CD8-positive, alpha-beta memory T cell (primary cell): ENCODE results near the gene PAPOLG. TPM values are rescaled to one million over a fixed set of nuclear protein-coding genes. Genes with fewer than 3 reads are reported as not detected.

Source experiments
- CTCF ChIA-PET: fragments of 350-600 bp; sonication (Branson Sonifier 250); formaldehyde crosslinking; loops from one replicate; lab custom pipeline; 2021; ENCODE audit warnings: antibody characterized with exemption; lab: Charles Lee
- POLR2A ChIA-PET: fragments of 350-600 bp; sonication (Branson Sonifier 250); formaldehyde crosslinking; loops from one replicate; lab custom pipeline; 2021; ENCODE audit warnings: antibody characterized with exemption; lab: Charles Lee
- DNase-seq, 5 donors: peaks; one replicate each; pipeline versions ENCODE4 v3.0.0 to v3.0.0-alpha.2; 2020 to 2022; ENCODE audit warnings: mixed read lengths in 1 of 5
- H3K27ac ChIP-seq: one replicate; pipeline ENCODE4 v1.7.0; 2013; ENCODE audit warnings: low read depth, mild to moderate bottlenecking, low read length, moderate library complexity
- H3K27me3 ChIP-seq: 2 replicates; pipeline ENCODE4 v1.7.0; 2013; ENCODE audit warnings: low read length, mild to moderate bottlenecking; ENCODE audit not compliant: insufficient read depth, poor library complexity, severe bottlenecking
- H3K36me3 ChIP-seq: 2 replicates; pipeline ENCODE4 v1.7.0; 2013; ENCODE audit warnings: mild to moderate bottlenecking, low read length, moderate library complexity; ENCODE audit not compliant: insufficient read depth
- H3K4me1 ChIP-seq: 2 replicates; pipeline ENCODE4 v1.7.0; 2013; ENCODE audit warnings: mild to moderate bottlenecking, low read length, moderate library complexity; ENCODE audit not compliant: insufficient read depth
- H3K4me3 ChIP-seq: 2 replicates; pipeline ENCODE4 v1.7.0; 2013; ENCODE audit warnings: mild to moderate bottlenecking, low read length
- H3K9me3 ChIP-seq: 2 replicates; pipeline ENCODE4 v1.7.0; 2013; ENCODE audit warnings: mild to moderate bottlenecking, low read length
- H3K27ac Mint-ChIP-seq, 8 donors: one replicate each; pipeline ENCODE4 v1.8.0; 2020 to 2021; ENCODE audit warnings: mixed read lengths in 8 of 8, mild to moderate bottlenecking in 6 of 8, inconsistent platforms in 3 of 8, moderate library complexity in 3 of 8
- H3K27me3 Mint-ChIP-seq, 2 donors: one replicate each; pipeline ENCODE4 v1.8.0; 2020 to 2021; ENCODE audit warnings: mixed read lengths in 2 of 2, mild to moderate bottlenecking in 1 of 2, moderate library complexity in 1 of 2
- H3K36me3 Mint-ChIP-seq, 3 donors: one replicate each; pipeline ENCODE4 v1.8.0; 2020 to 2021; ENCODE audit warnings: mixed read lengths in 3 of 3, inconsistent platforms in 1 of 3, mild to moderate bottlenecking in 1 of 3
- H3K4me1 Mint-ChIP-seq, 3 donors: one replicate each; pipeline ENCODE4 v1.8.0; 2020 to 2021; ENCODE audit warnings: mixed read lengths in 3 of 3, inconsistent platforms in 1 of 3, mild to moderate bottlenecking in 1 of 3
- H3K4me3 Mint-ChIP-seq, 7 donors: one replicate each; pipeline ENCODE4 v1.8.0; 2020 to 2021; ENCODE audit warnings: mixed read lengths in 7 of 7, mild to moderate bottlenecking in 6 of 7, moderate library complexity in 4 of 7, inconsistent platforms in 2 of 7
- H3K9me3 Mint-ChIP-seq, 5 donors: one replicate each; pipeline ENCODE4 v1.8.0; 2020 to 2022; ENCODE audit warnings: mixed read lengths in 5 of 5, mild to moderate bottlenecking in 3 of 5, moderate library complexity in 2 of 5, inconsistent platforms in 1 of 5
- polyA plus RNA-seq: library from polyadenylated mRNA; unstranded; fragments of 300-500 nt; fragmentation: Illumina TruSeq; gene quantifications from one replicate; pipeline ENCODE4 v1.2.3, GENCODE V29; 2021
- total RNA-seq, 2 experiments: library from RNA; stranded (reverse); gene quantifications; one replicate each; pipeline ENCODE4 v1.2.3, GENCODE V29; 2021

PAPOLG gene
- total and polyA plus RNA-seq, 3 experiments from 2014 or later: 15.0 to 18.9 (median 16.8) TPM

GRCh38 chr2:60725466-60725865 is 30.6 kb upstream of the PAPOLG start:
- Histone ChIP-seq H3K9me3 (no peaks in the 10 kb centered on the region), H3K4me1 (no peaks in the 10 kb centered on the region), H3K27ac (no peak overlapping the region), H3K36me3 (no peaks in the 10 kb centered on the region), H3K27me3 (no peaks in the 10 kb centered on the region), H3K4me3 (no peak overlapping the region)
- ChIA-PET POLR2A (no interaction called here), CTCF (no interaction called here)
- Mint-ChIP-seq H3K27ac (no peak overlapping the region), H3K4me3 (no peak overlapping the region), H3K36me3 (peaks cover 0 to 2% (median 0%) of the 10 kb centered on the region in 3 donors), H3K9me3 (no peaks in the 10 kb centered on the region), H3K4me1 (no peaks in the 10 kb centered on the region), H3K27me3 (peaks cover 0 to 3% of the 10 kb centered on the region in 2 donors)
- DNase-seq: no peak

GRCh38 chr2:60728855-60729254 is 27.2 kb upstream of the PAPOLG start:
- H3K4me3 ChIP-seq: no peak overlapping the region
- H3K4me1 ChIP-seq: no peaks in the 10 kb centered on the region
- H3K4me3 Mint-ChIP-seq: no peak overlapping the region
- no peak for DNase-seq
- no peak overlapping the region for H3K27ac Mint-ChIP-seq
- peaks cover 2 to 10% of the 10 kb centered on the region in 2 donors for H3K27me3 Mint-ChIP-seq
- ChIA-PET POLR2A (no interaction called here), CTCF (no interaction called here)
- H3K27me3 ChIP-seq: no peaks in the 10 kb centered on the region
- H3K27ac ChIP-seq: no peak overlapping the region
- no peaks in the 10 kb centered on the region for H3K9me3 ChIP-seq
- no peaks in the 10 kb centered on the region for H3K36me3 ChIP-seq
- peaks cover 0 to 3% (median 0%) of the 10 kb centered on the region in 3 donors for H3K36me3 Mint-ChIP-seq
- H3K9me3 Mint-ChIP-seq: no peaks in the 10 kb centered on the region
- H3K4me1 Mint-ChIP-seq: no peaks in the 10 kb centered on the region

- Histone ChIP-seq H3K4me1 (no peaks in the 10 kb centered on the region), H3K36me3 (no peaks in the 10 kb centered on the region), H3K9me3 (no peaks in the 10 kb centered on the region), H3K27me3 (peaks cover 7% of the 10 kb centered on the region), H3K27ac (no peak overlapping the region), H3K4me3 (peak overlapping the region; percentile 2)
- H3K4me3 Mint-ChIP-seq: peak overlapping the region; percentile 74 to 94 (median 90)
- CTCF ChIA-PET: interaction anchor here (0.7 kb wide), 1 partner anchor 20 kb away, joined by 3 read pairs; no protein-coding TSS in a partner anchor
- H3K36me3 Mint-ChIP-seq: peaks cover 0 to 2% (median 0%) of the 10 kb centered on the region in 3 donors
- DNase-seq: peak in 3 of 5 donors; percentile 33 to 57 (median 55)
- peaks cover 6 to 36% of the 10 kb centered on the region in 2 donors for H3K27me3 Mint-ChIP-seq
- POLR2A ChIA-PET: interaction anchor here (1.3 kb wide), 1 partner anchor 20 kb away, joined by 5 read pairs; the partner anchor contains the start of gene PAPOLG
- H3K9me3 Mint-ChIP-seq: peaks cover 0 to 3% (median 0%) of the 10 kb centered on the region in 5 donors
- peak overlapping the region in 3 of 8 donors; percentile 26 to 97 (median 67) for H3K27ac Mint-ChIP-seq
- H3K4me1 Mint-ChIP-seq: peaks cover 7 to 12% (median 8%) of the 10 kb centered on the region in 3 donors
These were observed 20.4 kb upstream of the PAPOLG start for GRCh38 chr2:60735496-60736250.

GRCh38 chr2:60738679-60739078 is 17.4 kb upstream of the PAPOLG start:
- Histone ChIP-seq H3K4me3 (no peak overlapping the region), H3K36me3 (no peaks in the 10 kb centered on the region), H3K27me3 (peaks cover 7% of the 10 kb centered on the region), H3K27ac (no peak overlapping the region), H3K9me3 (no peaks in the 10 kb centered on the region), H3K4me1 (no peaks in the 10 kb centered on the region)
- Mint-ChIP-seq H3K27me3 (peaks cover 4 to 28% of the 10 kb centered on the region in 2 donors), H3K27ac (no peak overlapping the region), H3K9me3 (peaks cover 0 to 3% (median 0%) of the 10 kb centered on the region in 5 donors), H3K4me3 (peak overlapping the region in 1 of 7 donors; percentile 3), H3K4me1 (peaks cover 7 to 16% (median 8%) of the 10 kb centered on the region in 3 donors), H3K36me3 (no peaks in the 10 kb centered on the region)
- no peak for DNase-seq
- CTCF ChIA-PET: interaction anchor here (1.4 kb wide), 1 partner anchor 31 kb away, joined by 3 read pairs; no protein-coding TSS in a partner anchor
- POLR2A ChIA-PET: no interaction called here

GRCh38 chr2:60739156-60739555 is 16.9 kb upstream of the PAPOLG start:
- Mint-ChIP-seq H3K4me1 (peaks cover 7 to 16% (median 8%) of the 10 kb centered on the region in 3 donors), H3K9me3 (peaks cover 0 to 3% (median 0%) of the 10 kb centered on the region in 5 donors), H3K4me3 (peak overlapping the region in 1 of 7 donors; percentile 12), H3K36me3 (no peaks in the 10 kb centered on the region), H3K27me3 (peaks cover 4 to 28% of the 10 kb centered on the region in 2 donors), H3K27ac (no peak overlapping the region)
- H3K36me3 ChIP-seq: no peaks in the 10 kb centered on the region
- no peak overlapping the region for H3K27ac ChIP-seq
- no peak for DNase-seq
- H3K9me3 ChIP-seq: no peaks in the 10 kb centered on the region
- no peak overlapping the region for H3K4me3 ChIP-seq
- H3K4me1 ChIP-seq: no peaks in the 10 kb centered on the region
- peaks cover 7% of the 10 kb centered on the region for H3K27me3 ChIP-seq
- ChIA-PET CTCF (interaction anchor here (1.4 kb wide), 1 partner anchor 32 kb away, joined by 3 read pairs; no protein-coding TSS in a partner anchor), POLR2A (no interaction called here)

GRCh38 chr2:60741576-60741975 is 14.5 kb upstream of the PAPOLG start:
- H3K4me1 Mint-ChIP-seq: peaks cover 14 to 25% (median 16%) of the 10 kb centered on the region in 3 donors
- H3K27me3 ChIP-seq: no peaks in the 10 kb centered on the region
- peaks cover 0 to 3% (median 0%) of the 10 kb centered on the region in 5 donors for H3K9me3 Mint-ChIP-seq
- ChIA-PET POLR2A (no interaction called here), CTCF (no interaction called here)
- peaks cover 11% of the 10 kb centered on the region for H3K4me1 ChIP-seq
- H3K4me3 ChIP-seq: no peak overlapping the region
- no peaks in the 10 kb centered on the region for H3K9me3 ChIP-seq
- no peak overlapping the region for H3K27ac Mint-ChIP-seq
- no peak for DNase-seq
- H3K27ac ChIP-seq: no peak overlapping the region
- no peaks in the 10 kb centered on the region for H3K36me3 Mint-ChIP-seq
- peaks cover 0 to 15% of the 10 kb centered on the region in 2 donors for H3K27me3 Mint-ChIP-seq
- no peaks in the 10 kb centered on the region for H3K36me3 ChIP-seq
- no peak overlapping the region for H3K4me3 Mint-ChIP-seq

- no peak overlapping the region for H3K27ac Mint-ChIP-seq
- CTCF ChIA-PET: no interaction called here
- H3K4me1 Mint-ChIP-seq: peaks cover 16 to 25% (median 17%) of the 10 kb centered on the region in 3 donors
- H3K36me3 ChIP-seq: no peaks in the 10 kb centered on the region
- H3K4me3 ChIP-seq: no peak overlapping the region
- H3K27ac ChIP-seq: no peak overlapping the region
- peaks cover 0 to 15% of the 10 kb centered on the region in 2 donors for H3K27me3 Mint-ChIP-seq
- H3K4me3 Mint-ChIP-seq: no peak overlapping the region
- peaks cover 0 to 3% (median 0%) of the 10 kb centered on the region in 5 donors for H3K9me3 Mint-ChIP-seq
- DNase-seq: no peak
- H3K4me1 ChIP-seq: peaks cover 11% of the 10 kb centered on the region
- H3K27me3 ChIP-seq: no peaks in the 10 kb centered on the region
- no peaks in the 10 kb centered on the region for H3K9me3 ChIP-seq
- no peaks in the 10 kb centered on the region for H3K36me3 Mint-ChIP-seq
- POLR2A ChIA-PET: interaction anchor here (0.5 kb wide), 1 partner anchor 8 kb away, joined by 3 read pairs; no protein-coding TSS in a partner anchor
These were observed 13.6 kb upstream of the PAPOLG start for GRCh38 chr2:60742419-60742818.

GRCh38 chr2:60745330-60745729 is 10.7 kb upstream of the PAPOLG start:
- H3K27me3 ChIP-seq: no peaks in the 10 kb centered on the region
- H3K4me1 ChIP-seq: peaks cover 11% of the 10 kb centered on the region
- H3K36me3 ChIP-seq: no peaks in the 10 kb centered on the region
- no peaks in the 10 kb centered on the region for H3K9me3 ChIP-seq
- no peak overlapping the region for H3K27ac ChIP-seq
- Mint-ChIP-seq H3K27ac (peak overlapping the region in 2 of 8 donors; percentile 40 to 79), H3K9me3 (no peaks in the 10 kb centered on the region), H3K4me1 (peaks cover 16 to 25% (median 17%) of the 10 kb centered on the region in 3 donors), H3K36me3 (no peaks in the 10 kb centered on the region), H3K4me3 (peak overlapping the region in 3 of 7 donors; percentile 32 to 52 (median 44)), H3K27me3 (peaks cover 4% of the 10 kb centered on the region in 2 donors)
- ChIA-PET POLR2A (no interaction called here), CTCF (no interaction called here)
- H3K4me3 ChIP-seq: no peak overlapping the region
- no peak for DNase-seq
